Common myeloid progenitor, CD34-positive (primary cell): ENCODE measurements around the gene TBC1D5.
A peak's percentile ranks its signal among the peaks of the same experiment; 100 is the strongest.

ENCODE experiments used
- CTCF ChIA-PET: fragments of 350-600 bp; sonication (Branson Sonifier 250); formaldehyde crosslinking; loops from one replicate; lab custom pipeline; 2021; ENCODE audit warnings: antibody characterized with exemption; lab: Charles Lee
- POLR2A ChIA-PET: fragments of 350-600 bp; sonication (Branson Sonifier 250); formaldehyde crosslinking; loops from one replicate; lab custom pipeline; 2021; ENCODE audit warnings: antibody characterized with exemption; lab: Charles Lee
- DNase-seq, 3 donors: peaks; one replicate each; pipeline versions ENCODE4 v3.0.0 to v3.0.0-alpha.2; 2013
- H3K27ac ChIP-seq, 2 experiments: 1 replicate in 1 of 2; 2 replicates in 1 of 2; pipeline ENCODE4 v1.7.0; 2013; ENCODE audit warnings: inconsistent platforms in 2 of 2, low read length in 2 of 2, mild to moderate bottlenecking in 2 of 2, low read depth in 1 of 2, moderate library complexity in 1 of 2; ENCODE audit not compliant: severe bottlenecking in 2 of 2, insufficient read depth in 1 of 2, poor library complexity in 1 of 2
- H3K27me3 ChIP-seq, 5 experiments: replicated peaks in 2 of 5; 1 replicate in 3 of 5; 2 replicates in 2 of 5; pipeline versions ENCODE4 v1.6.1 to v1.7.0; 2013; ENCODE audit warnings: low read length in 4 of 5, mild to moderate bottlenecking in 2 of 5, moderate library complexity in 2 of 5, inconsistent platforms in 1 of 5; ENCODE audit not compliant: insufficient read depth in 5 of 5, control insufficient read depth in 4 of 5
- H3K36me3 ChIP-seq, 4 experiments: 1 replicate in 2 of 4; 2 replicates in 2 of 4; pipeline versions ENCODE4 v1.6.1 to v1.7.0; 2013; ENCODE audit warnings: low read length in 3 of 4, control low read depth in 1 of 4, mild to moderate bottlenecking in 1 of 4; ENCODE audit not compliant: control insufficient read depth in 4 of 4, insufficient read depth in 4 of 4
- H3K4me1 ChIP-seq, 4 experiments: 1 replicate in 3 of 4; 2 replicates in 1 of 4; pipeline versions ENCODE4 v1.6.1 to v1.7.1; 2013; ENCODE audit warnings: low read length in 3 of 4, mild to moderate bottlenecking in 3 of 4, control low read depth in 1 of 4, inconsistent platforms in 1 of 4, moderate library complexity in 1 of 4; ENCODE audit not compliant: control insufficient read depth in 4 of 4, insufficient read depth in 4 of 4; ENCODE audit errors: control extremely low read depth in 1 of 4
- H3K4me3 ChIP-seq, 7 experiments: 1 replicate in 4 of 7; 2 replicates in 3 of 7; pipeline versions ENCODE4 v1.5.1 to v1.7.0; 2013; ENCODE audit warnings: mild to moderate bottlenecking in 7 of 7, low read length in 6 of 7, moderate library complexity in 6 of 7, inconsistent platforms in 2 of 7, low read depth in 2 of 7, control low read depth in 1 of 7; ENCODE audit not compliant: insufficient read depth in 4 of 7, control insufficient read depth in 1 of 7; ENCODE audit errors: extremely low read depth in 1 of 7
- H3K9me3 ChIP-seq, 5 experiments: 1 replicate in 4 of 5; 2 replicates in 1 of 5; pipeline versions ENCODE4 v1.6.1 to v1.7.1; 2013; ENCODE audit warnings: low read length in 4 of 5, mild to moderate bottlenecking in 2 of 5, inconsistent platforms in 1 of 5, low read depth in 1 of 5, moderate library complexity in 1 of 5; ENCODE audit not compliant: control insufficient read depth in 4 of 5, insufficient read depth in 2 of 5; ENCODE audit errors: control extremely low read depth in 1 of 5
- WGBS: methylation state at CpG from one replicate; pipeline ENCODE4 v1.1.5; 2013; ENCODE audit not compliant: insufficient coverage; 5-methylcytosine and 5-hydroxymethylcytosine counted together

The TBC1D5 gene

GRCh38 chr3:17258823-17259436 lies 483.5 kb downstream of the TBC1D5 start:
- H3K4me1 ChIP-seq, result no peaks in the 10 kb centered on the region
- WGBS, result no CpG with 5 or more reads among the region's 3 CpGs
- no peaks in the 10 kb centered on the region for H3K9me3 ChIP-seq

GRCh38 chr3:17257269-17257668 lies 485.2 kb downstream of the TBC1D5 start:
- CTCF ChIA-PET, result interaction anchor here (0.7 to 4.6 kb wide), 4 partner anchors 158 to 916 kb away, joined by 3 to 30 read pairs (median 3); no protein-coding TSS in a partner anchor
- Histone ChIP-seq H3K9me3 (no peaks in the 10 kb centered on the region), H3K27me3 (no peaks in the 10 kb centered on the region), H3K36me3 (peaks cover 0 to 5% (median 0%) of the 10 kb centered on the region in 4 experiments), H3K4me3 (no peak overlapping the region), H3K27ac (no peak overlapping the region), H3K4me1 (no peaks in the 10 kb centered on the region)
- no peak for DNase-seq
- POLR2A ChIA-PET, result no interaction called here

More at GRCh38 chr3:17258823-17259436, 483.5 kb downstream of the TBC1D5 start:
- ChIA-PET POLR2A (interaction anchor here (0.6 kb wide), 1 partner anchor 732 kb away, joined by 4 read pairs; no protein-coding TSS in a partner anchor), CTCF (interaction anchor here (0.9 to 4.6 kb wide), 5 partner anchors 62 to 587 kb away, joined by 3 to 30 read pairs (median 3); no protein-coding TSS in a partner anchor)
- no peaks in the 10 kb centered on the region for H3K27me3 ChIP-seq
- H3K36me3 ChIP-seq, result peaks cover 0 to 5% (median 0%) of the 10 kb centered on the region in 4 experiments
- DNase-seq, result peak; percentile 54 to 76 (median 68)
- no peak overlapping the region for H3K27ac ChIP-seq
- H3K4me3 ChIP-seq, result no peak overlapping the region

GRCh38 chr3:17243621-17244020 lies 498.8 kb downstream of the TBC1D5 start:
- WGBS, result 100% methylated on average over 1 of the region's 1 CpG
- no peaks in the 10 kb centered on the region for H3K4me1 ChIP-seq
- CTCF ChIA-PET, result no interaction called here
- H3K4me3 ChIP-seq, result no peak overlapping the region
- H3K27me3 ChIP-seq, result no peaks in the 10 kb centered on the region
- POLR2A ChIA-PET, result no interaction called here
- DNase-seq, result no peak
- H3K27ac ChIP-seq, result no peak overlapping the region
- no peaks in the 10 kb centered on the region for H3K9me3 ChIP-seq
- H3K36me3 ChIP-seq, result peaks cover 0 to 2% (median 0%) of the 10 kb centered on the region in 4 experiments

- ChIA-PET CTCF (interaction anchor here (0.7 to 2.4 kb wide), 4 partner anchors 9 to 652 kb away, joined by 3 to 9 read pairs (median 4); no protein-coding TSS in a partner anchor), POLR2A (no interaction called here)
- H3K4me1 ChIP-seq, result peaks cover 0 to 2% (median 0%) of the 10 kb centered on the region in 4 experiments
- H3K9me3 ChIP-seq, result no peaks in the 10 kb centered on the region
- no peak overlapping the region for H3K27ac ChIP-seq
- no peak for DNase-seq
- no peaks in the 10 kb centered on the region for H3K27me3 ChIP-seq
- no peak overlapping the region for H3K4me3 ChIP-seq
- peaks cover 0 to 11% (median 6%) of the 10 kb centered on the region in 4 experiments for H3K36me3 ChIP-seq
Observed at GRCh38 chr3:17239417-17239816, 503.0 kb downstream of the TBC1D5 start.

GRCh38 chr3:17238023-17238422 lies 504.4 kb downstream of the TBC1D5 start:
- CTCF ChIA-PET, result interaction anchor here (0.9 kb wide), 1 partner anchor 10 kb away, joined by 3 read pairs; no protein-coding TSS in a partner anchor
- Histone ChIP-seq H3K4me1 (peaks cover 0 to 6% (median 1%) of the 10 kb centered on the region in 4 experiments), H3K36me3 (peaks cover 0 to 8% (median 6%) of the 10 kb centered on the region in 4 experiments), H3K27ac (no peak overlapping the region), H3K9me3 (no peaks in the 10 kb centered on the region), H3K27me3 (no peaks in the 10 kb centered on the region), H3K4me3 (no peak overlapping the region)
- DNase-seq, result no peak
- POLR2A ChIA-PET, result no interaction called here

- Histone ChIP-seq H3K27me3 (no peaks in the 10 kb centered on the region), H3K36me3 (peaks cover 0 to 8% (median 6%) of the 10 kb centered on the region in 4 experiments), H3K4me1 (peaks cover 0 to 6% (median 1%) of the 10 kb centered on the region in 4 experiments), H3K9me3 (no peaks in the 10 kb centered on the region), H3K4me3 (no peak overlapping the region), H3K27ac (no peak overlapping the region)
- ChIA-PET POLR2A (no interaction called here), CTCF (interaction anchor here (5.2 kb wide), 1 partner anchor 634 kb away, joined by 42 read pairs; no protein-coding TSS in a partner anchor)
- no peak for DNase-seq
Observed at GRCh38 chr3:17235310-17235709, 507.1 kb downstream of the TBC1D5 start.

GRCh38 chr3:17234382-17234781 lies 508.0 kb downstream of the TBC1D5 start:
- Histone ChIP-seq H3K27me3 (no peaks in the 10 kb centered on the region), H3K9me3 (no peaks in the 10 kb centered on the region), H3K36me3 (peaks cover 0 to 8% (median 6%) of the 10 kb centered on the region in 4 experiments), H3K27ac (no peak overlapping the region), H3K4me1 (peaks cover 0 to 6% (median 1%) of the 10 kb centered on the region in 4 experiments), H3K4me3 (no peak overlapping the region)
- peak in 1 of 3 donors; percentile 16 for DNase-seq
- CTCF ChIA-PET, result interaction anchor here (1.0 to 5.2 kb wide), 5 partner anchors 29 to 633 kb away, joined by 3 to 42 read pairs (median 4); no protein-coding TSS in a partner anchor
- POLR2A ChIA-PET, result no interaction called here
